ENCODE measurements around the gene OR6X1.

The OR6X1 gene

GRCh38 chr11:123754101-123754568 is at the start of gene OR6X1:
Gene OR6X1 (minus strand): TSS chr11:123754518. CDS start chr11:123754518, 0 bp downstream.
- no peak for DNase-seq

GRCh38 chr11:123801765-123802164 is 47.4 kb upstream of the OR6X1 start:
- DNase-seq = no peak

GRCh38 chr11:123800036-123800435 is 45.7 kb upstream of the OR6X1 start:
- peak; percentile 49 for DNase-seq

GRCh38 chr11:123799438-123799837 is 45.1 kb upstream of the OR6X1 start:
- DNase-seq = peak; percentile 9

- DNase-seq = no peak
Measured at GRCh38 chr11:123798513-123799252, 44.4 kb upstream of the OR6X1 start.

GRCh38 chr11:123798079-123798478 is 43.8 kb upstream of the OR6X1 start:
- no peak for DNase-seq

GRCh38 chr11:123797541-123797940 is 43.2 kb upstream of the OR6X1 start:
- DNase-seq = no peak

GRCh38 chr11:123797114-123797513 is 42.8 kb upstream of the OR6X1 start:
- peak; percentile 44 for DNase-seq

- no peak for DNase-seq
Measured at GRCh38 chr11:123796226-123796625, 41.9 kb upstream of the OR6X1 start.

GRCh38 chr11:123783536-123783935 is 29.2 kb upstream of the OR6X1 start:
- no peak for DNase-seq

GRCh38 chr11:123778511-123778910 is 24.2 kb upstream of the OR6X1 start:
- no peak for DNase-seq

- DNase-seq = no peak
Measured at GRCh38 chr11:123775715-123776549, 21.6 kb upstream of the OR6X1 start.

- DNase-seq = no peak
Measured at GRCh38 chr11:123775289-123775688, 21.0 kb upstream of the OR6X1 start.

GRCh38 chr11:123773959-123774358 is 19.6 kb upstream of the OR6X1 start:
- DNase-seq = no peak

- no peak for DNase-seq
Measured at GRCh38 chr11:123773026-123773425, 18.7 kb upstream of the OR6X1 start.

GRCh38 chr11:123771664-123772063 is 17.3 kb upstream of the OR6X1 start:
- DNase-seq = no peak

- DNase-seq = no peak
Measured at GRCh38 chr11:123770712-123771111, 16.4 kb upstream of the OR6X1 start.

- DNase-seq = no peak
Measured at GRCh38 chr11:123765601-123766000, 11.3 kb upstream of the OR6X1 start.

- DNase-seq = no peak
Measured at GRCh38 chr11:123762422-123762821, 8.1 kb upstream of the OR6X1 start.

- DNase-seq = no peak
Measured at GRCh38 chr11:123760894-123761293, 6.6 kb upstream of the OR6X1 start.

- DNase-seq = no peak
Measured at GRCh38 chr11:123757976-123758375, 3.7 kb upstream of the OR6X1 start.

- no peak for DNase-seq
Measured at GRCh38 chr11:123755813-123756212, 1.5 kb upstream of the OR6X1 start.

GRCh38 chr11:123755344-123755743 is 1.0 kb upstream of the OR6X1 start:
- no peak for DNase-seq

GRCh38 chr11:123753110-123753509 is 1.2 kb downstream of the OR6X1 start:
- no peak for DNase-seq
